SK-N-SH (cell line): ENCODE measurements around the gene TEX9. TPM values are rescaled to one million over a fixed set of nuclear protein-coding genes. Genes with fewer than 3 reads are reported as not detected.

ENCODE experiments used
- CTCF ChIA-PET: fragments of 300-600, 350-600 bp; formaldehyde crosslinking; extraction: SDS; loops from one replicate; lab custom pipeline; 2021; lab: Yijun Ruan, JAX
- POLR2A ChIA-PET: fragments of 350-600 bp; sonication (Branson Sonifier 250); formaldehyde crosslinking; extraction: SDS; loops from one replicate; lab custom pipeline; 2020; ENCODE audit warnings: antibody characterized with exemption, inconsistent platforms; lab: Yijun Ruan, JAX
- DNase-seq: peaks from one replicate; pipeline ENCODE4 v3.0.0; 2012
- H2AFZ ChIP-seq: fragments of 200-600 bp; sonication (generic); 2 replicates; pipeline ENCODE4 v1.8.1; 2016; ENCODE audit warnings: antibody characterized with exemption, mild to moderate bottlenecking, low read depth
- H3F3A ChIP-seq: fragments of 200-600 bp; sonication (generic); replicated peaks from 2 replicates; pipeline ENCODE3; 2016; ENCODE audit warnings: antibody characterized with exemption, mild to moderate bottlenecking; ENCODE audit not compliant: insufficient read depth
- H3K27ac ChIP-seq, 2 experiments: fragments of 200-500 bp in 1 of 2; fragments of 200-600 bp in 1 of 2; sonication (Bioruptor generic) in 1 of 2; sonication (generic), shearing (Covaris generic) in 1 of 2; 2 replicates each; pipeline versions ENCODE4 v1.5.1 to v1.6.1; 2014 to 2016; ENCODE audit warnings: low read depth in 2 of 2, inconsistent platforms in 1 of 2, low read length in 1 of 2, mild to moderate bottlenecking in 1 of 2, mixed read lengths in 1 of 2
- H3K27me3 ChIP-seq: fragments of 200-600 bp; sonication (generic), shearing (Covaris generic); 2 replicates; pipeline ENCODE4 v1.6.1; 2016; ENCODE audit warnings: mixed run types; ENCODE audit not compliant: insufficient read depth
- H3K36me3 ChIP-seq, 2 experiments: fragments of 200-500 bp in 1 of 2; fragments of 200-600 bp in 1 of 2; sonication (Bioruptor generic) in 1 of 2; sonication (generic) in 1 of 2; replicated peaks in 1 of 2; 2 replicates each; pipeline versions ENCODE3 to v1.5.1; 2014 to 2016; ENCODE audit warnings: low read length in 1 of 2, mild to moderate bottlenecking in 1 of 2; ENCODE audit not compliant: insufficient read depth in 2 of 2, control insufficient read depth in 1 of 2
- H3K4me1 ChIP-seq, 2 experiments: fragments of 200-500 bp in 1 of 2; fragments of 200-600 bp in 1 of 2; sonication (Bioruptor generic) in 1 of 2; sonication (generic), shearing (Covaris generic) in 1 of 2; 2 replicates each; pipeline versions ENCODE4 v1.5.1 to v1.6.1; 2014 to 2016; ENCODE audit warnings: low read depth in 1 of 2, low read length in 1 of 2, mixed run types in 1 of 2; ENCODE audit not compliant: insufficient read depth in 2 of 2, control insufficient read depth in 1 of 2
- H3K4me2 ChIP-seq: fragments of 200-600 bp; sonication (generic), shearing (Covaris generic); 2 replicates; pipeline ENCODE4 v1.6.1; 2017; ENCODE audit warnings: mixed run types
- H3K4me3 ChIP-seq, 2 experiments: fragments of 200-500 bp in 1 of 2; fragments of 200-600 bp in 1 of 2; sonication (Bioruptor generic) in 1 of 2; sonication (generic), shearing (Covaris generic) in 1 of 2; 2 replicates each; pipeline versions ENCODE4 v1.5.1 to v1.8.1; 2014 to 2016; ENCODE audit warnings: low read depth in 2 of 2, inconsistent platforms in 1 of 2, low read length in 1 of 2, mild to moderate bottlenecking in 1 of 2, mixed read lengths in 1 of 2, moderate library complexity in 1 of 2
- H3K79me2 ChIP-seq: fragments of 200-600 bp; sonication (generic); 2 replicates; pipeline ENCODE4 v1.8.1; 2017; ENCODE audit warnings: mild to moderate bottlenecking; ENCODE audit not compliant: insufficient read depth
- H3K9ac ChIP-seq: fragments of 200-600 bp; sonication (generic); 2 replicates; pipeline ENCODE4 v1.6.1; 2017; ENCODE audit warnings: mixed run types
- H3K9me2 ChIP-seq: fragments of 200-600 bp; sonication (generic); 2 replicates; pipeline ENCODE4 v1.6.1; 2017; ENCODE audit warnings: mixed run types
- H3K9me3 ChIP-seq: fragments of 200-600 bp; sonication (generic); 2 replicates; pipeline ENCODE4 v1.6.1; 2017; ENCODE audit warnings: mixed run types, mild to moderate bottlenecking, moderate library complexity
- H4K20me1 ChIP-seq: fragments of 200-600 bp; sonication (generic); 2 replicates; pipeline ENCODE4 v1.6.1; 2017; ENCODE audit warnings: mild to moderate bottlenecking, mixed run types; ENCODE audit not compliant: insufficient read depth
- CHD2 ChIP-seq: fragments of 150-350 bp; IDR thresholded peaks from 2 replicates; pipeline ENCODE4 v1.6.1; 2018; ENCODE audit warnings: low read length; ENCODE audit not compliant: partially characterized antibody
- ELF1 ChIP-seq: IDR thresholded peaks from 2 replicates; pipeline ENCODE4 v1.4.0; 2012
- EP300 ChIP-seq, 2 experiments: IDR thresholded peaks; 2 replicates each; pipeline versions ENCODE4 v1.4.0 to v1.6.1; 2012; ENCODE audit warnings: borderline replicate concordance in 1 of 2, low read depth in 1 of 2, low read length in 1 of 2
- NFIC ChIP-seq: IDR thresholded peaks from 2 replicates; pipeline ENCODE4 v1.4.0; 2012; ENCODE audit warnings: borderline replicate concordance
- RAD21 ChIP-seq: IDR thresholded peaks from 2 replicates; pipeline ENCODE4 v1.6.1; 2012; ENCODE audit warnings: mild to moderate bottlenecking, low read length
- REST ChIP-seq: IDR thresholded peaks from 2 replicates; pipeline ENCODE4 v1.6.1; 2012; ENCODE audit warnings: mild to moderate bottlenecking, low read depth, low read length, moderate library complexity
- RFX5 ChIP-seq: IDR thresholded peaks from 2 replicates; pipeline ENCODE4 v1.6.1; 2012; ENCODE audit warnings: mild to moderate bottlenecking, improper control_type of control experiment, low read length
- RXRA ChIP-seq: IDR thresholded peaks from 2 replicates; pipeline ENCODE4 v1.4.0; 2012; ENCODE audit warnings: low read depth, mild to moderate bottlenecking, borderline replicate concordance
- SIN3A ChIP-seq: IDR thresholded peaks from 2 replicates; pipeline ENCODE4 v1.6.1; 2012; ENCODE audit warnings: low read depth, mild to moderate bottlenecking, low read length, moderate library complexity, borderline replicate concordance
- SMC3 ChIP-seq: IDR thresholded peaks from 2 replicates; pipeline ENCODE4 v1.6.1; 2012; ENCODE audit warnings: low read depth, low read length, improper control_type of control experiment
- TAF1 ChIP-seq: IDR thresholded peaks from 2 replicates; pipeline ENCODE4 v1.6.1; 2012; ENCODE audit warnings: low read depth, mild to moderate bottlenecking, low read length, moderate library complexity, borderline replicate concordance
- TCF12 ChIP-seq: IDR thresholded peaks from 2 replicates; pipeline ENCODE4 v1.4.0; 2012
- TEAD4 ChIP-seq: IDR thresholded peaks from 2 replicates; pipeline ENCODE4 v1.4.0; 2012; ENCODE audit warnings: mild to moderate bottlenecking, borderline replicate concordance; ENCODE audit not compliant: insufficient read depth
- YY1 ChIP-seq: IDR thresholded peaks from 2 replicates; pipeline ENCODE4 v1.4.0; 2012; ENCODE audit warnings: low read depth, mild to moderate bottlenecking
- WGBS: methylation state at CpG from one replicate; pipeline ENCODE4 v1.1.6; 2017; ENCODE audit warnings: low lambda C conversion rate; 5-methylcytosine and 5-hydroxymethylcytosine counted together
- polyA plus RNA-seq, 3 experiments: library from polyadenylated mRNA; depleted of rRNA; stranded (reverse); fragments of >200 nt; gene quantifications; 2 replicates each; pipeline ENCODE4 v1.2.3, GENCODE V29; 2012
- TF ChIP-seq, protein P1 (sequence below): IDR thresholded peaks from 2 replicates; pipeline ENCODE4 v1.4.0; 2012; ENCODE audit warnings: low read depth, borderline replicate concordance
- TF ChIP-seq, protein P2 (sequence below): fragments of 200-600 bp; sonication (generic); IDR thresholded peaks from 2 replicates; pipeline ENCODE4 v1.6.1; 2017; ENCODE audit warnings: antibody characterized with exemption, mild to moderate bottlenecking, moderate library complexity
- TF ChIP-seq, protein P3 (sequence below): IDR thresholded peaks from 2 replicates; pipeline ENCODE4 v1.4.0; 2012; ENCODE audit warnings: low read depth, borderline replicate concordance
- TF ChIP-seq, protein P4 (sequence below): fragments of 150-350 bp; IDR thresholded peaks from 2 replicates; pipeline ENCODE4 v1.6.1; 2016; ENCODE audit warnings: mild to moderate bottlenecking, low read depth, low read length

The TEX9 gene
- polyA plus RNA-seq, 1 of the 3 experiments (the other 2 are of a cell fraction): 1.9 TPM

GRCh38 chr15:56432304-56432703, 67.1 kb downstream of the TEX9 start:
- H2AFZ ChIP-seq: no peak overlapping the region
- no peak overlapping the region for H3K4me3 ChIP-seq
- peaks cover 12 to 14% of the 10 kb centered on the region in 2 experiments for H3K36me3 ChIP-seq
- no peaks in the 10 kb centered on the region; the same call in 1 of the 2 replicates for H3K79me2 ChIP-seq
- no peaks in the 10 kb centered on the region for H3K27me3 ChIP-seq
- ChIA-PET CTCF (interaction anchor here (0.9 to 1.4 kb wide), 2 partner anchors 182 to 183 kb away, joined by 3 read pairs; no protein-coding TSS in a partner anchor), POLR2A (no interaction called here)
- no peak for DNase-seq
- WGBS: 94% methylated on average over 5 of the region's 5 CpGs
- no peak overlapping the region for H3K4me2 ChIP-seq
- no peak overlapping the region for H3K9ac ChIP-seq
- H3K9me2 ChIP-seq: no peaks in the 10 kb centered on the region
- no peak for TF ChIP-seq ELF1
- no peak for TF ChIP-seq YY1
- no peak for TF ChIP-seq EP300 (IDR thresholded peaks at IDR 0.05; ENCODE audit: borderline replicate concordance in 1 of 2, low read depth in 1 of 2, low read length in 1 of 2)
- no peak for TF ChIP-seq CHD2
- TF ChIP-seq RFX5: no peak
- TF ChIP-seq SIN3A: no peak
- TF ChIP-seq NFIC: no peak
- no peak for TF ChIP-seq RXRA
- TF ChIP-seq, protein P1, sequence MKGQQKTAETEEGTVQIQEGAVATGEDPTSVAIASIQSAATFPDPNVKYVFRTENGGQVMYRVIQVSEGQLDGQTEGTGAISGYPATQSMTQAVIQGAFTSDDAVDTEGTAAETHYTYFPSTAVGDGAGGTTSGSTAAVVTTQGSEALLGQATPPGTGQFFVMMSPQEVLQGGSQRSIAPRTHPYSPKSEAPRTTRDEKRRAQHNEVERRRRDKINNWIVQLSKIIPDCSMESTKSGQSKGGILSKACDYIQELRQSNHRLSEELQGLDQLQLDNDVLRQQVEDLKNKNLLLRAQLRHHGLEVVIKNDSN: no peak
- no peaks in the 10 kb centered on the region for H4K20me1 ChIP-seq
- H3K9me3 ChIP-seq: no peaks in the 10 kb centered on the region
- no peak overlapping the region for H3K27ac ChIP-seq
- H3K4me1 ChIP-seq: no peaks in the 10 kb centered on the region
- peaks cover 9% of the 10 kb centered on the region for H3F3A ChIP-seq

DNA sequence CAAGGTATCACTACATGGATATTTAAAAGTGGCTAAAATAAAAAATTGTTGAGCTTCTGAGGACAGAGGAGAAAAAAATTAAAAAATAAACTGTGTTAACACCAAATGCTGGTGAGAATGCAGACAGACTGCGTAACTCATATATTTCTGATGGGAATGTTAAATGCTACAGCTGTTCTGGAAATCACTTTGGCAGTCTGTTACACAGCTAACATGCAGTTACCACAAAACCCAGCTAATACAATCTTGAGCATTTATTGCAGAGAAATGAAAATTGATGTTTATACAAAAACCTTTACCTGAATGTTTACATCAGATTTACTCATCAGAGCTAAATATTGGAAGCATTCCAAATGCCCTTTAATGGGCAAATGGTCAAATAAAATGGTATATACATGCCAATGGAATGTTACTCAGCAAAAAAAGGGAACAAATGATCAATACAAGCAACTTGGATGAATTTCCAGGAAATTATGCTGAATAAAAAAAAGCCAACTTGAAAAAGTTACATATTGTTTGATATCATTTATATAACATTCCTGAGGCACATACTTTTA, 75.1 kb downstream of the TEX9 start:
- CTCF ChIA-PET: interaction anchor here (2.7 kb wide), 1 partner anchor 12 kb away, joined by 10 read pairs; no protein-coding TSS in a partner anchor
- H3K79me2 ChIP-seq: no peaks in the 10 kb centered on the region
- H3K9me2 ChIP-seq: no peaks in the 10 kb centered on the region; the same call in 1 of the 2 replicates
- no peaks in the 10 kb centered on the region for H3K9me3 ChIP-seq
- H4K20me1 ChIP-seq: no peaks in the 10 kb centered on the region
- H2AFZ ChIP-seq: no peak overlapping the region
- no peaks in the 10 kb centered on the region for H3K4me1 ChIP-seq
- H3K4me3 ChIP-seq: no peak overlapping the region
- 96% methylated on average over 1 of the region's 1 CpG for WGBS
- POLR2A ChIA-PET: no interaction called here
- no peak overlapping the region for H3K9ac ChIP-seq
- H3K27ac ChIP-seq: no peak overlapping the region
- peaks cover 6 to 19% of the 10 kb centered on the region in 2 experiments for H3K36me3 ChIP-seq
- no peak for DNase-seq
- no peaks in the 10 kb centered on the region for H3K27me3 ChIP-seq
- no peak overlapping the region for H3K4me2 ChIP-seq
- H3F3A ChIP-seq: peaks cover 9% of the 10 kb centered on the region
- TF ChIP-seq YY1 (no peak), TAF1 (no peak), NFIC (no peak), RAD21 (no peak), SMC3 (no peak), REST (no peak), TCF12 (no peak), TEAD4 (no peak)
- TF ChIP-seq, protein P2, sequence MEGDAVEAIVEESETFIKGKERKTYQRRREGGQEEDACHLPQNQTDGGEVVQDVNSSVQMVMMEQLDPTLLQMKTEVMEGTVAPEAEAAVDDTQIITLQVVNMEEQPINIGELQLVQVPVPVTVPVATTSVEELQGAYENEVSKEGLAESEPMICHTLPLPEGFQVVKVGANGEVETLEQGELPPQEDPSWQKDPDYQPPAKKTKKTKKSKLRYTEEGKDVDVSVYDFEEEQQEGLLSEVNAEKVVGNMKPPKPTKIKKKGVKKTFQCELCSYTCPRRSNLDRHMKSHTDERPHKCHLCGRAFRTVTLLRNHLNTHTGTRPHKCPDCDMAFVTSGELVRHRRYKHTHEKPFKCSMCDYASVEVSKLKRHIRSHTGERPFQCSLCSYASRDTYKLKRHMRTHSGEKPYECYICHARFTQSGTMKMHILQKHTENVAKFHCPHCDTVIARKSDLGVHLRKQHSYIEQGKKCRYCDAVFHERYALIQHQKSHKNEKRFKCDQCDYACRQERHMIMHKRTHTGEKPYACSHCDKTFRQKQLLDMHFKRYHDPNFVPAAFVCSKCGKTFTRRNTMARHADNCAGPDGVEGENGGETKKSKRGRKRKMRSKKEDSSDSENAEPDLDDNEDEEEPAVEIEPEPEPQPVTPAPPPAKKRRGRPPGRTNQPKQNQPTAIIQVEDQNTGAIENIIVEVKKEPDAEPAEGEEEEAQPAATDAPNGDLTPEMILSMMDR: no peak
- TF ChIP-seq, protein P3, sequence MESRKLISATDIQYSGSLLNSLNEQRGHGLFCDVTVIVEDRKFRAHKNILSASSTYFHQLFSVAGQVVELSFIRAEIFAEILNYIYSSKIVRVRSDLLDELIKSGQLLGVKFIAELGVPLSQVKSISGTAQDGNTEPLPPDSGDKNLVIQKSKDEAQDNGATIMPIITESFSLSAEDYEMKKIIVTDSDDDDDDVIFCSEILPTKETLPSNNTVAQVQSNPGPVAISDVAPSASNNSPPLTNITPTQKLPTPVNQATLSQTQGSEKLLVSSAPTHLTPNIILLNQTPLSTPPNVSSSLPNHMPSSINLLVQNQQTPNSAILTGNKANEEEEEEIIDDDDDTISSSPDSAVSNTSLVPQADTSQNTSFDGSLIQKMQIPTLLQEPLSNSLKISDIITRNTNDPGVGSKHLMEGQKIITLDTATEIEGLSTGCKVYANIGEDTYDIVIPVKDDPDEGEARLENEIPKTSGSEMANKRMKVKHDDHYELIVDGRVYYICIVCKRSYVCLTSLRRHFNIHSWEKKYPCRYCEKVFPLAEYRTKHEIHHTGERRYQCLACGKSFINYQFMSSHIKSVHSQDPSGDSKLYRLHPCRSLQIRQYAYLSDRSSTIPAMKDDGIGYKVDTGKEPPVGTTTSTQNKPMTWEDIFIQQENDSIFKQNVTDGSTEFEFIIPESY: no peak
- TF ChIP-seq, protein P4, sequence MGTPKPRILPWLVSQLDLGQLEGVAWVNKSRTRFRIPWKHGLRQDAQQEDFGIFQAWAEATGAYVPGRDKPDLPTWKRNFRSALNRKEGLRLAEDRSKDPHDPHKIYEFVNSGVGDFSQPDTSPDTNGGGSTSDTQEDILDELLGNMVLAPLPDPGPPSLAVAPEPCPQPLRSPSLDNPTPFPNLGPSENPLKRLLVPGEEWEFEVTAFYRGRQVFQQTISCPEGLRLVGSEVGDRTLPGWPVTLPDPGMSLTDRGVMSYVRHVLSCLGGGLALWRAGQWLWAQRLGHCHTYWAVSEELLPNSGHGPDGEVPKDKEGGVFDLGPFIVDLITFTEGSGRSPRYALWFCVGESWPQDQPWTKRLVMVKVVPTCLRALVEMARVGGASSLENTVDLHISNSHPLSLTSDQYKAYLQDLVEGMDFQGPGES: no peak
